HS-5 (cell line): ENCODE data around the gene RMI1.
A peak's percentile ranks its signal among the peaks of the same experiment; 100 is the strongest.
"Not testable (repeated sequence)": the region's sequence is repeated elsewhere in the genome, so short reads cannot be mapped to it uniquely, and the experiment has no call there.

ENCODE experiments used
- DNase-seq: peaks from one replicate; pipeline ENCODE4 v3.0.0-alpha.2; 2012; ENCODE audit warnings: low read depth

RMI1 gene

GRCh38 chr9:83980395-83981125 is at the start of gene RMI1:
Gene RMI1, plus strand, starts transcription at chr9:83980805. Its CDS starts 20,182 bp downstream, at chr9:84000987.
- peak; percentile 93 for DNase-seq

GRCh38 chr9:83930881-83931280 is 49.7 kb upstream of the RMI1 start:
- no peak for DNase-seq

GRCh38 chr9:83932011-83932410 is 48.6 kb upstream of the RMI1 start:
- DNase-seq, result no peak

- DNase-seq, result no peak
Observed at GRCh38 chr9:83932851-83933250, 47.8 kb upstream of the RMI1 start.

- DNase-seq, result no peak
Observed at GRCh38 chr9:83933790-83934189, 46.8 kb upstream of the RMI1 start.

GRCh38 chr9:83934569-83935275 is 45.9 kb upstream of the RMI1 start:
- no peak for DNase-seq

- no peak for DNase-seq
Observed at GRCh38 chr9:83935276-83935935, 45.2 kb upstream of the RMI1 start.

GRCh38 chr9:83936523-83936922 is 44.1 kb upstream of the RMI1 start:
- DNase-seq, result no peak

- DNase-seq, result no peak
Observed at GRCh38 chr9:83937861-83938455, 42.6 kb upstream of the RMI1 start.

- DNase-seq, result no peak
Observed at GRCh38 chr9:83940590-83941303, 39.9 kb upstream of the RMI1 start.

- not testable (repeated sequence) for DNase-seq
Observed at GRCh38 chr9:83948096-83948495, 32.5 kb upstream of the RMI1 start.

GRCh38 chr9:83956086-83956435 is 24.5 kb upstream of the RMI1 start:
- no peak for DNase-seq

GRCh38 chr9:83956436-83957247 is 24.0 kb upstream of the RMI1 start:
- DNase-seq, result no peak

GRCh38 chr9:83957248-83957513 is 23.4 kb upstream of the RMI1 start:
- DNase-seq, result no peak

- no peak for DNase-seq
Observed at GRCh38 chr9:83959061-83959460, 21.5 kb upstream of the RMI1 start.

- DNase-seq, result no peak
Observed at GRCh38 chr9:83960991-83961390, 19.6 kb upstream of the RMI1 start.

GRCh38 chr9:83962165-83962564 is 18.4 kb upstream of the RMI1 start:
- no peak for DNase-seq

- DNase-seq, result no peak
Observed at GRCh38 chr9:83964973-83965349, 15.6 kb upstream of the RMI1 start.

- no peak for DNase-seq
Observed at GRCh38 chr9:83965350-83966208, 15.0 kb upstream of the RMI1 start.

GRCh38 chr9:83966209-83966582 is 14.4 kb upstream of the RMI1 start:
- no peak for DNase-seq

- no peak for DNase-seq
Observed at GRCh38 chr9:83967073-83967472, 13.5 kb upstream of the RMI1 start.
